Adrenal gland (tissue), 5 donors: ENCODE measurements around the gene ST3GAL3.

ENCODE experiments used
- CTCF ChIP-seq, 6 experiments: fragments of 450-650 bp in 4 of 6; fragments of 200-600 bp in 2 of 6; sonication (generic) in 1 of 6; IDR thresholded peaks; 1 replicate in 5 of 6; 2 replicates in 1 of 6; pipeline versions ENCODE4 v1.5.1 to v1.8.0; 2016 to 2021; ENCODE audit warnings: antibody characterized with exemption in 6 of 6, mild to moderate bottlenecking in 2 of 6, moderate library complexity in 1 of 6
- POLR2A ChIP-seq, 2 donors: fragments of 450-650 bp; IDR thresholded peaks; one replicate each; pipeline ENCODE4 v1.6.1; 2017; ENCODE audit warnings: antibody characterized with exemption in 2 of 2, mild to moderate bottlenecking in 2 of 2, moderate library complexity in 1 of 2
- donor health status: DM: no; HTN: no; CAD: no.

- TF ChIP-seq CTCF (IDR thresholded peaks at IDR 0.05) (no peak), POLR2A (IDR thresholded peaks at IDR 0.05) (no peak)
Measured at GRCh38 chr1:43924516-43924915, 217.2 kb downstream of the ST3GAL3 start.
